Measurements from ENCODE around the gene KMT2E. TPM values are rescaled to one million over a fixed set of nuclear protein-coding genes. Genes with fewer than 3 reads are reported as not detected.

KMT2E gene
- total RNA-seq, 2 experiments from 2014 or later = 95.1 to 105 TPM

DNA sequence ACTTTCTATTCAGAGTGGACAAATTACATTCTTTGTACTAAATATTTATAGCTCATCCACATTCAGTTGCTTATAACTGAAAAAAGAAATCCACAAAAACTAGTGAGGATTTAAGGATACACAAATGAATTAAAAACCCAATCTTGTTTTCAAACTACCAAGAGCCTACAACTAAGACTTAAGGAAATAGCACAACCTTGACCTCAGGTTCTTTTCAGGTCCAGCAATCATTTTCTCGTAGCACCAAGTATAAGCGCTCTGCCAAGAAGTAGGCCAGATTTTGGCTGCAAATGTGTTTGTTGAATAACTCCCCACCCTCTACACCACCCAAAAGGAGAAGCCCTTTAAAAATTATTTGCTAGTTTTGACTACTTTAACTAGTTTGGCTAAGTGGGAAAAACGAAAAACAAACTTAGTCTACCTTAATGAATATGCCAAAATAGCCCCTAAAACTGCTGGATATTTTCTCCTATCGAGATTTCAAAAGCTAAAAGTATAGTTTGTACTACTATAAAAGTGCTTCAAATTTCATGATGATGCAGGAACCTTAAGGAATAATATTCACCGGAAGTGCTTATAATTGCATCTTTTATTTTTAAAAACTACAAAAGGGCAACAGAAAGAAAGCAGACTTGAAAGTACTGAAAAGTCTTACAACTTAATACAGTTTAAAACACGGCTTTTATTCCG lies 2.7 kb upstream of the KMT2E start:
- DNase-seq (no peak), ATAC-seq (no peak)
- H3K36me3 Mint-ChIP-seq (ENCODE audit: low read depth) = peaks cover 81% of the 10 kb centered on the region
- ChIA-PET CTCF (interaction anchor here (0.8 to 4.3 kb wide), 8 partner anchors 10 to 521 kb away, joined by 3 to 72 read pairs (median 5); partner anchors contain the start of gene RINT1), POLR2A (interaction anchor here (0.6 to 13.8 kb wide), 9 partner anchors 10 to 520 kb away, joined by 3 to 373 read pairs (median 4); partner anchors contain the start of gene RINT1)
- H3K27ac Mint-ChIP-seq = peak overlapping the region; percentile 99
- peaks cover 2% of the 10 kb centered on the region for H3K27me3 Mint-ChIP-seq (ENCODE audit: low read depth)
- H3K9me3 Mint-ChIP-seq (ENCODE audit: insufficient read depth) = no peaks in the 10 kb centered on the region
- peak overlapping the region; percentile 99 for H3K4me3 Mint-ChIP-seq
- peaks cover 32% of the 10 kb centered on the region for H3K4me1 Mint-ChIP-seq (ENCODE audit: low read depth)

DNA sequence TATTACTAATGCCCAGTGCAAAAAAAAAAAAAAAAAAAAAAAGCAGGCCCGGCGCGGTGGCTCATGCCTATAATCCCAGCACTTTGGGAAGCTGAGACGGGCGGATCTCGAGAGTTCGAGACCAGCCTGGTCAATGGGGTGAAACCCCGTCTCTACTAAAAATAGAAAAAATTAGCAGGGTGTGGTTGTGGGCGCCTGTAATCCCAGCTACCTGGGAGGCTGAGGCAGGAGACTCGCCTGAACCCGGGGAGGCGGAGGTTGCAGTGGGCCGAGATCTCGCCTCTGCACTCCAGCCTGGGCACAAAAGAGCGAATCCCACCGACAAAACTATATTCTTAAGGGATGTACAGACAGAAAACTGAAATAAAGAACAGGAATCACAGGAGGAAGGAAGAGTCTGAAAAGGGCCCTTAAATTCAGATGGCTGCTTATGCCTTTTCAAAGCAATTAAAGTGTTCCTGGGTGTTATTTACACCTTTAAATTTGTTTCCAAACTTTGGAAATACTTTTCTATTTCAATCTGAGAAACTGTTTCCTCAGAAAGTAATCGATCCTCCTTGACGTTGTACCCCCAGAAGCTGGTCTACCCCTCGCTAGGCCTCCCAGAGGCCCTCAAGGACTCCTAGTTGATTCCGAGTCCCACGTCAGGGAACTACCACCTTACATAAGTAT lies 2.0 kb upstream of the KMT2E start:
- ATAC-seq (no peak), DNase-seq (peak; percentile 46)
- H3K27ac Mint-ChIP-seq = peak overlapping the region; percentile 99
- peaks cover 31% of the 10 kb centered on the region for H3K4me1 Mint-ChIP-seq (ENCODE audit: low read depth)
- H3K36me3 Mint-ChIP-seq (ENCODE audit: low read depth) = peaks cover 82% of the 10 kb centered on the region
- CTCF ChIA-PET = interaction anchor here (1.4 to 4.3 kb wide), 3 partner anchors 13 to 71 kb away, joined by 5 to 72 read pairs (median 5); no protein-coding TSS in a partner anchor
- H3K27me3 Mint-ChIP-seq (ENCODE audit: low read depth) = peaks cover 2% of the 10 kb centered on the region
- no peaks in the 10 kb centered on the region for H3K9me3 Mint-ChIP-seq (ENCODE audit: insufficient read depth)
- POLR2A ChIA-PET = interaction anchor here (0.6 to 13.8 kb wide), 10 partner anchors 9 to 520 kb away, joined by 3 to 373 read pairs (median 4); partner anchors contain the start of gene RINT1
- H3K4me3 Mint-ChIP-seq = peak overlapping the region; percentile 99

DNA sequence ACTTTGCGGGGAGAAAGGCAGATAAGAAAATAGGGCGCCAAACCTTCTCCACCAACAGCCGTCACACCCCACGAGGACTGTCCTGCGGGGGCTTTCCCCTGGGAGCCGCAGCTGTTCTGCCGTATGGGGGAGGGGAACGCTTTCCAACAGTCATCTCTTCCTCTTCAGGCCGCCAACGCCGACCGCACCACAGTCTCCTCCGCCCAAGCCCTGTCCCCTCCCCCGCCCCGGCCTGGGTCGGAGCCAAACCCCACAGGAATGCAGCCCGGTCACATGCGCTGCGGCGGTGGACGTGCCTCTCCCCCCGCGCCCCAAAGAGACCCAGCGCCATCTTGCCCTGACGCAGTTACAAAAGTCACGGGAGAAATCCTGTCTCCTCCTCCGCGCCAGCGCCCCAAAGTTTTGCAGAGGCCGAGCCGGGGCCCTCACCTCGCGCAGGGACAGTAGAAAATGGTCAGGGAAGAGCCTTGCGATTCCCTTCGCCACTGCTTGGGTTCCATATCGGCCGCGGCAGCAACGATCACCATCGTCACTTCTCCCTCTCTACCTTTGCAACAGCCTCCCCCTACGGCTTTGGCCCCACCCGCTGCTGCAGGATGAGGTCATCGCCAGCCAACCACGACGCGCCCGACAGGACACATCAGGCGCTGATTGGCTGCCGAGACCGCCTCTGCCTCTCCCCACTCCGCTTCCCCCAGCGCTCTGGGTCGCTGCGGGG lies 1.3 kb upstream of the KMT2E start:
- H3K36me3 Mint-ChIP-seq (ENCODE audit: low read depth) = peaks cover 85% of the 10 kb centered on the region
- H3K4me1 Mint-ChIP-seq (ENCODE audit: low read depth) = peaks cover 34% of the 10 kb centered on the region
- peak overlapping the region; percentile 99 for H3K27ac Mint-ChIP-seq
- ChIA-PET CTCF (interaction anchor here (0.7 to 5.8 kb wide), 5 partner anchors 10 to 90 kb away, joined by 3 to 82 read pairs (median 5); no protein-coding TSS in a partner anchor), POLR2A (interaction anchor here (0.6 to 13.8 kb wide), 28 partner anchors 7 to 665 kb away, joined by 3 to 373 read pairs (median 5); partner anchors contain the start of gene RINT1)
- peaks cover 2% of the 10 kb centered on the region for H3K27me3 Mint-ChIP-seq (ENCODE audit: low read depth)
- ATAC-seq (peak; percentile 76), DNase-seq (peak; percentile 99)
- no peaks in the 10 kb centered on the region for H3K9me3 Mint-ChIP-seq (ENCODE audit: insufficient read depth)
- peak overlapping the region; percentile 99 for H3K4me3 Mint-ChIP-seq

- H3K9me3 Mint-ChIP-seq (ENCODE audit: insufficient read depth) = no peaks in the 10 kb centered on the region
- ATAC-seq = peak; percentile 63
- H3K4me1 Mint-ChIP-seq (ENCODE audit: low read depth) = peaks cover 34% of the 10 kb centered on the region
- peak; percentile 94 for DNase-seq
- CTCF ChIA-PET = interaction anchor here (0.7 to 5.8 kb wide), 5 partner anchors 10 to 91 kb away, joined by 3 to 82 read pairs (median 5); no protein-coding TSS in a partner anchor
- H3K36me3 Mint-ChIP-seq (ENCODE audit: low read depth) = peaks cover 82% of the 10 kb centered on the region
- POLR2A ChIA-PET = interaction anchor here (0.5 to 13.8 kb wide), 35 partner anchors 8 to 1666 kb away, joined by 3 to 373 read pairs (median 3); partner anchors contain the start of genes PSMC2, RINT1 and SRPK2
- peak overlapping the region; percentile 99 for H3K27ac Mint-ChIP-seq
- peak overlapping the region; percentile 99 for H3K4me3 Mint-ChIP-seq
- H3K27me3 Mint-ChIP-seq (ENCODE audit: low read depth) = peaks cover 2% of the 10 kb centered on the region
These were observed 687 bp upstream of the KMT2E start for GRCh38 chr7:105013221-105013815.

GRCh38 chr7:105014693-105015389 lies 836 bp downstream of the KMT2E start:
- peak; percentile 9 for ATAC-seq
- POLR2A ChIA-PET = interaction anchor here (0.6 to 13.8 kb wide), 19 partner anchors 10 to 1864 kb away, joined by 3 to 373 read pairs (median 4); partner anchors contain the start of genes PSMC2 and RINT1
- Mint-ChIP-seq H3K9me3 (ENCODE audit: insufficient read depth) (no peaks in the 10 kb centered on the region), H3K27me3 (ENCODE audit: low read depth) (peaks cover 2% of the 10 kb centered on the region), H3K36me3 (ENCODE audit: low read depth) (peaks cover 73% of the 10 kb centered on the region), H3K4me3 (peak overlapping the region; percentile 99), H3K27ac (peak overlapping the region; percentile 99), H3K4me1 (ENCODE audit: low read depth) (peaks cover 33% of the 10 kb centered on the region)
- CTCF ChIA-PET = interaction anchor here (0.8 to 5.8 kb wide), 7 partner anchors 8 to 71 kb away, joined by 3 to 82 read pairs (median 4); no protein-coding TSS in a partner anchor
- DNase-seq = peak; percentile 73

GRCh38 chr7:105015390-105015965 lies 1.5 kb downstream of the KMT2E start:
- H3K27ac Mint-ChIP-seq = peak overlapping the region; percentile 99
- H3K36me3 Mint-ChIP-seq (ENCODE audit: low read depth) = peaks cover 71% of the 10 kb centered on the region
- DNase-seq = peak; percentile 60
- H3K4me3 Mint-ChIP-seq = peak overlapping the region; percentile 99
- H3K4me1 Mint-ChIP-seq (ENCODE audit: low read depth) = peaks cover 33% of the 10 kb centered on the region
- ATAC-seq = no peak
- CTCF ChIA-PET = interaction anchor here (0.8 to 5.8 kb wide), 7 partner anchors 9 to 72 kb away, joined by 3 to 82 read pairs (median 4); no protein-coding TSS in a partner anchor
- H3K9me3 Mint-ChIP-seq (ENCODE audit: insufficient read depth) = no peaks in the 10 kb centered on the region
- peaks cover 2% of the 10 kb centered on the region for H3K27me3 Mint-ChIP-seq (ENCODE audit: low read depth)
- POLR2A ChIA-PET = interaction anchor here (0.9 to 13.8 kb wide), 11 partner anchors 11 to 516 kb away, joined by 3 to 373 read pairs (median 5); partner anchors contain the start of gene RINT1

DNA sequence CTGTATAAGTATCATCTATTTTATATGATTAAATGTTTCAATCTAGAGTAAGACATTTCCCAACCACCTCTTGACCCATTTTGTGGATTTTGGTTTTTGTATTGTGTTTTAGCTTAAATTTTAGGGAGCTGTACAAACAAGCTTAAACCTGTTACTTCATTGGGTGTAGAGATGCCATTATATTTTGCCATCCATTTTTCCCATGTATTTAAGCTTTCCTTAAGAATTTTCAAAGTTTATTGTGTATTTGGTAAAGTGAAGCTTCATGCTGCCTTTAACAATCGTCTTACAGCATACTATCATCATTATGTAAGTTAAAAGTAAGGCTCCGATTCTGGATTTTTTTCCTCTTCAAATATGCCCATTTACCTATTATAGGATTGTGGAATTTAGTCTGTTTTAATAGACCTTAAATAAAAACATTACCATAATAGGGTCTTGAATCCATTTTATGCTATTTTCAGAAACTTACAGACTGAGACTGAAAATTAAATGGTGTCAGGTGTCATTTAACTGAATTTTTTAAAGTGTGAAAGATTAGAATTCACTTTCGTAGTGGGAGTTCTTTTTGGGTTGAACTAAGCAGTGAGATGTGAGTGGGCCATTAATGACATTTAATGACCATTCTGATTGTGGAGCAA lies 2.2 kb downstream of the KMT2E start:
- ATAC-seq (no peak), DNase-seq (no peak)
- Mint-ChIP-seq H3K4me3 (peak overlapping the region; percentile 99), H3K4me1 (ENCODE audit: low read depth) (peaks cover 39% of the 10 kb centered on the region), H3K27me3 (ENCODE audit: low read depth) (peaks cover 2% of the 10 kb centered on the region), H3K9me3 (ENCODE audit: insufficient read depth) (no peaks in the 10 kb centered on the region), H3K36me3 (ENCODE audit: low read depth) (peaks cover 67% of the 10 kb centered on the region), H3K27ac (peak overlapping the region; percentile 87)
- ChIA-PET CTCF (interaction anchor here (1.0 to 5.8 kb wide), 5 partner anchors 9 to 71 kb away, joined by 3 to 82 read pairs (median 6); no protein-coding TSS in a partner anchor), POLR2A (interaction anchor here (0.9 to 13.8 kb wide), 7 partner anchors 12 to 73 kb away, joined by 3 to 373 read pairs (median 5); no protein-coding TSS in a partner anchor)

- peaks cover 45% of the 10 kb centered on the region for H3K4me1 Mint-ChIP-seq (ENCODE audit: low read depth)
- POLR2A ChIA-PET = interaction anchor here (0.9 to 13.8 kb wide), 6 partner anchors 9 to 73 kb away, joined by 3 to 373 read pairs (median 25); no protein-coding TSS in a partner anchor
- CTCF ChIA-PET = interaction anchor here (1.0 to 5.8 kb wide), 6 partner anchors 10 to 73 kb away, joined by 3 to 82 read pairs (median 4); no protein-coding TSS in a partner anchor
- H3K36me3 Mint-ChIP-seq (ENCODE audit: low read depth) = peaks cover 64% of the 10 kb centered on the region
- H3K27me3 Mint-ChIP-seq (ENCODE audit: low read depth) = peaks cover 2% of the 10 kb centered on the region
- peak overlapping the region; percentile 87 for H3K27ac Mint-ChIP-seq
- H3K9me3 Mint-ChIP-seq (ENCODE audit: insufficient read depth) = no peaks in the 10 kb centered on the region
- peak overlapping the region; percentile 99 for H3K4me3 Mint-ChIP-seq
- ATAC-seq (no peak), DNase-seq (no peak)
These were observed 3.0 kb downstream of the KMT2E start for GRCh38 chr7:105016709-105017656.
